HG03196 (cell line): ENCODE measurements around the gene AK5.
"Not testable (repeated sequence)": the region's sequence is repeated elsewhere in the genome, so short reads cannot be mapped to it uniquely, and the experiment has no call there.

Source experiments
- ATAC-seq: cut with Tn5 transposase; IDR thresholded peaks from one replicate; pipeline ENCODE4 v1.9.1; 2021; ENCODE audit not compliant: unreplicated experiment

The AK5 gene

DNA sequence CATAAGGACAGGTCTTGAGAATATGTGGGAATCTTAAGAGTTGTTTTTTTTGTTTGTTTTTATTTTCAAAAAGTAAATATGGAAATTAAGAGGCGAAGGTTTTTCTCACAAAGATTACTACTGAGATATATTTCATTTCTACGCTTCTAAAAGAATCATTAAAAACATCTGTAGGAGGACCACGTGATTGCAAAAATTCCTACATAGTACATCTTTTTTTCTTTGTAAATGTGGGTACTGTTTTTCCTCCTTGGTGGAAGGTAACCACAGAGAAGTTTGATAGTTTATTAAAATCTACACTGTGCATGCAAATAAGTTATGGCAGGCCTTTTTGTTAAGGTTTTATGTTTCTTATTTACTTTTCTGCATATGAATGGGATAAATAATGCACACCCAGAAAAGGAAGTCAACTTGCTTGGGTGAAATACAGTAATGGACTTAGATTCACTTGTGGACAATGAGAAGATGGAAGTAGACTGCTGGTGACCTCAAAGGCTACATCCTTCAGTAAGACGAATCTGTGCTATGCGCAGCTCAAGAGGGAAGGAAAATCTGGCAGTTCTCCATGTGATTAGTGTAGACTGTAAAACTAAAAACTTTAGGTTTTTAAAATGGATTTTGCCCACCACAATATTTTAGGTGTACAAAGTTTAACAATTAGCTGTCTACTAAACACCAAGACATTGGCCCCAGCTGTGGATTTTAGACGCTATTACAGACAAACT, 2.0 kb downstream of the AK5 start:
- ATAC-seq, result no peak

DNA sequence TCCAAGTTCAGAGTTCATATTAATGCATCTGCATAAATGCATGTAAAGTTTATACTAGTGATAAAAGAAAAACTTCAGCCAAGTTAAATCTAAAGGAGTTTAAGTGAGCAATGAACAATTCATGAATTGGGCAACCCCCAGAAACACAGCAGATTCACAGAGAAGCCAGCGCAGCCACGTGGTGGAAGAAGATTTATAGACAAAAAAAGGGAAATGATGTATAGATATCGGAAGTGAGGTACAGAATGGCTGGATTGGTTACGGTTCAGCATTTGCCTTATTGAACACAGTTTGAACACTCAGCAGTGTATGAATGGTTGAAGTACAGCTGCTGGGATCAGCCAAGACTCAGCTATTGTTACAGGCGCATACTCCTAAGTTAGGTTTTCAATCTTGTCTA, 5.7 kb downstream of the AK5 start:
- no peak for ATAC-seq

DNA sequence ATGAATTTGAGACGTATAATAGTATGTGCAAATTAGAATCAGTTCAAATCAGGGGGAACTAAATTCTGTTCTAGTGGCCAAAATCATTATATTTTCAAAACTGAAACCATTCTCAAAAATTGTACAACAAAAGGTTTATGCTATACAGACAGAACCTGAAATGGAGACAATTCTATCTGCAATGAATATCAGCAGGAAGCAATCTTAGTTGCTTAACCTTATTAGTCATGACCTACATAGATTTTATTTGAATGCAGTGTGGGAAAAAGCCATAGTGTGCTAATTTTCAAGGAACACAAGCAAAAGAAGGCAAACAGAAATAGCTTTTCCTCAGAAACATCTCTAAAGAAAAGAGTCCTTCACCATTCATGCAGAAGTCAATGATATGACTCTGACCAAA, 6.5 kb downstream of the AK5 start:
- no peak for ATAC-seq

DNA sequence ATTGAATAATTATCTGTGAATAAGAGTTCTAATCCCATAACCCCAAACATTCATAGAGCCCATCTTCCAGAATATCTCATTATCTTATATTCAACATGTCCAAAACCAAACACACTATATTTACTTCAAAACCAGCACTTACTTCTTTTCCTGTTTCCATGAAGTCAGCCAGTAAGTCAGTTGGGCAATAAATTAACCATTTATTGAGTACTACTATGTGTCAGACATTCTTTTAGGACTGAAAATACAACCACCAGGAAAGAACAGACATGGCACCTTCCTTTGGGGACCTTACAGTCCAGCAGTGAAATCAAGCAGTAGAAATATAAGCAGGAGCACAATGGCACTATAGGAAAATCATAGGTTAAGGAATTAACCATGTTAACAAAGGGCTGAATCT, 8.8 kb downstream of the AK5 start:
- no peak for ATAC-seq

DNA sequence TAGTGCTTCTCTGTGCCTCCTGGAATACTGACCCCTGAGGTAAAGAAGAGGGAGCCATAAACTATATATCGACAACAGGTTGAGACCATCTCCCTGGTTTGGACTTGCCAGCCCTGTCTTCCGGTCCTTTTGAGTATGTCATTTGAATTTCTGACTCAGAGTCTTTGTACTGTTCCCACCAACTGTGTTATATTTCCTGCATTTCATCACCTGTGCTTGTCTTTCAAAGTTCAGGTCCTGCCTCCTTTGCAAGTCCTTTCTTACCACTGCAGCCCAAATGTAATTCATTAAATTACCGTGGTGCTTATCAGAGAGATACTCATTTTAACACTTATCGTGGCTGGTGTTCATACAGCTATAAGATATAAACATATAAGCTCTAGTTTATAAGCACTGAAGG, 10.7 kb downstream of the AK5 start:
- ATAC-seq, result no peak

DNA sequence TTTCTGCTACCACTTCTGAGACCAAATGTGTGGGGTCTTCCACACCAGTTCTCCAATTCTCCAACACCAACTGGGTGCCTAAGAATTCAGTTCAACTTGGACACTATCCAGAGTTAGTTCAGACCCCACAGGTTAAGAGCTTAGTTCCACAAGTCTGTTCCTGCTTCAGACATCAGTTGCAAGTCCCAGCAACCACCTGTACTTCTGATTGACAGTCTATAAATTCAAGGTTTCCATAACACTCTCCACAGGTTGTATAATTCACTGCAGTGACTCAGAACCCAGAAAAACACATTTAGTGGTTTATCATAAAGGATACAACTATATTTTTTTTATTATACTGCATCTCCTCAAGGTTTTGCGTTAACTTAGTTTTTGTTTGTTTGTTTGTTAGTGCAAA, 18.7 kb downstream of the AK5 start:
- ATAC-seq, result no peak

DNA sequence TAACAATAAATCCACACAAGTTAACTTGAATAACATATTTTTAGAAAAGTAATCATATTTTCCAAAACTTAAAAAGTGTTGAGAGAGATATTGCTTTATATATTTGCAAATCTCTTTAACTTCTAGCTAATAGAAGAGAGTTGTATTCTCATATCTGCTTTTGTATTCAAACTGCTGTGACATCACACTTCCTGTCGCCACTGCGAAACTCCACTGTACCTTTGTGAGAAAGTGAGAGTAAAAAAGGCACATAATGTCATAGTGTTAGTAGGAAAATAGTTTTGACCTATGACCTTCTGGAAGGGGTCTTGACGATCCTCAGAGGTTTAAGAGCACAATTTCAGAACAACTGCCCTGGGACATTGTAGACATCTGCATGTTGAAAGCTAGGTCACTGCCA, 21.6 kb downstream of the AK5 start:
- ATAC-seq, result no peak

DNA sequence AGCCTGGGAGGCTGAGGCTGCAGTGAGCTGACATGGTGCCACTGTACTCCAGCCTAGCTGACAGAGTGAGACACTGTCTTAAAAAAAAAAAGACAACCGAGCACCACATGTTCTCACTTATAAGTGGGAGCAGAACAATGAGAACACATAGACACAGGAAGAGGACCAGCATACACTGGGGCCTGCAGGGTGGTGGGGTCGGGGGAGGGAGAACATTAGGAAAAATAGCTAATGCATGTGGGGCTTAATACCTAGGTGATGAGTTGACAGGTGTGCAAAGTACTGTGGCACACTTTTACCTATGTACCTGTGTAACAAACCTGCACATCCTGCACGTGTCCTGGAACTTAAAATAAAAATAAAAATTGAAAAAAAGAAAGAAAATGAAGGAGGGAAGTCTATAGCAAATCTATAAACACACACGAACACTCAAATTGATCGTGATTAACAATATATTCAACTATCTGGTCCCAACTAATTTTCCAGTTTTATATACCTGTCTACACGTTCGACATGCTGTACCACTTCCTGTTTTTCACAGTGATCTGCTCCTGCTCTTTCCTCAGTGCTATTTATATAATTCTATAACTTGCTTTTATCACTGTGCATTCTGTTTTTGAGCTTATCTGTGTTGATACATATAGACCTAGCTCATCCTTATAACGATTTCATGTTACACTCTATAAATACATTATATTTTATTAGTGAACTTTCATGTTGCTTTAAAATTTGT, 27.2 kb downstream of the AK5 start:
- ATAC-seq, result no peak

DNA sequence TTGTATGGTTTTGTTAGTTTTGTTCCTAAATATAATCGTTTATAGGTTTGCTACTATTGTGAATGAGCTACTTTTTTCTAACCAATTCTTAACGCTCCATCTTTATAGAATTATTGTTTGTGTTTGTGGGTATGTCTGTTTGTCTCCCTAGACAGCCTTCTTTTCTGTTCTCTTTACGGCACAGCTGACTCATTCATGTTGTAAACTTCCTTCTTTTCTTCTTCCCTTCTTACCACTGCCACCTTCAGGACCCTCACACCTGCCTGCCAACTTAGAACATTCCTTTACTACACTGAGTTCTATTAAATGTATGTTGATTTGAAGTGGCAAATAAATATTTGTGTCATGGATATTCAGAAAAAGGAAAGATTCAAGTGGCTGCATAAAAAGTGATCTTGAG, 29.1 kb downstream of the AK5 start:
- no peak for ATAC-seq

DNA sequence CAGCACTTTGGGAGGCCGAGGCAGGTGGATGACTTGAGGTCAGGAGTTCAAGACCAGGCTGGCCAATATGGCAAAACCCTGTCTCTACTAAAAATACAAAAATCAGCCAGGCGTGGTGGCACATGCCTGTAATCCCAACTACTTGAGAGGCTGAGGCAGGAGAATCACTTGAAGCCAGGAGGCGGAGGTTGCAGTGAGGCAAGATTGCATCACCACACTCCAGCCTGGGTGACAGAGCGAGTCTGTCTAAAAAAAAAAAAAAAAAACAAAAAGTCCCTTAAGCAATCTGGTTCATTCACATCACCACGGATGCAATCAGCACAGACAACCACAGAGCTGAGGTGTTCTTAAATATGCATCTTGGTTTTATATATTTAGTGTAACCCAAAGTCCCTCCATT, 30.5 kb downstream of the AK5 start:
- not testable (repeated sequence) for ATAC-seq

DNA sequence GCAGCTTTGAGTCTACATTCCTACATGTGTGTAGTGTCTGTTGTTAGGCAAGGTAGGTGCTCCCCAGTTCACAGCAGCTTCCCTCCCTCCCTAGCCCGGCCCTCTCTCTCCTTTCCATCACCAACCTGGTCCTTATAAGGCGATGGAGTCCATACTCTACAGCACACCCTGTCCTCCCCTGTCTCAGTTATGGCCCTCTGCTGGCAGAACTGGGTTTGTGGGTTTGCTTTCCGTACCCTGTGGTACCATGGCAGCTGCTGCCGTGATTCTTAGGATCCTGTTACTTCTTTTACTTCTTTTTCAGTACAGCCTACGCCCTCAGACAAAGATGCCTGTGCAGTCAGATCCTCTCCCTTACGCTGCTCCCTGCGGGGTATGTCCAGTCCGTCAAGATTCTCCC, 31.7 kb downstream of the AK5 start:
- ATAC-seq, result no peak

DNA sequence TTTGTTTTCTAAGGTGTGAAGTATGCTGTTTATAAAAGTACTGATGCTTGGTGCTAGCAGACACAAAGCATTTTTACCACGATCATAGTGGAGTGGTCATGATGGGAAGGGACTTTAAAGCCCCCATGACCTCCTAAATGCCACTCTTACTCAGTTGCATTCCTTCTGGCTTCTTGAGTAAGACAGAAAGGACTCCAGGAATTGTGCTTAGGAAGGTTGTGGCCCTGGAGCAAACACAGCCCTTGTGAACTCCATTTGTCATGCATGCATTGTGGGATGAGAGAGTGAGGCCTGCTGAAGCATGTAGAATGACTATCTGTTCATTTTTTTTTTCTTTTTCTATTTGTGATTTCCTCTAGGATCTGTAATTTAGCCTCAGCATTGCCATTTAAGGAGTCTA, 34.2 kb downstream of the AK5 start:
- no peak for ATAC-seq

DNA sequence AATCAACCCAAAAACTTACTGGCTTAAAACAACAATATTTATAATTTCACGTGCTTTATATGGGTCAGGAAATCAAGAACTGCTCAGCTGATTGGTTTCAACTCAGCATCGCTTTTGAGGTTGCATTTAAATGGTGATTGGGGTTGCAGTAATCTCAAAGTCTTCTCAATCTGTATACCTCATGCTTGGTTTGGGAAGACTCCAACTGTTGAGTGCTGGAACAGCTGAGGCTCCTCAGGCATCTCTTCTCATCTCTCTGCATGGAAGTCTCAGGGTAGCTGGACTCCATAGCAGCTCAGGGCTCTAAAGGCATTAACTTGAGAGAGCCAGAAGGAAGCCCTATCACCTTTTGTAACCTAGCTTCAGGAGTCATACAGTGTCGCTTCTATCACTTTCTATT, 35.1 kb downstream of the AK5 start:
- ATAC-seq, result no peak

DNA sequence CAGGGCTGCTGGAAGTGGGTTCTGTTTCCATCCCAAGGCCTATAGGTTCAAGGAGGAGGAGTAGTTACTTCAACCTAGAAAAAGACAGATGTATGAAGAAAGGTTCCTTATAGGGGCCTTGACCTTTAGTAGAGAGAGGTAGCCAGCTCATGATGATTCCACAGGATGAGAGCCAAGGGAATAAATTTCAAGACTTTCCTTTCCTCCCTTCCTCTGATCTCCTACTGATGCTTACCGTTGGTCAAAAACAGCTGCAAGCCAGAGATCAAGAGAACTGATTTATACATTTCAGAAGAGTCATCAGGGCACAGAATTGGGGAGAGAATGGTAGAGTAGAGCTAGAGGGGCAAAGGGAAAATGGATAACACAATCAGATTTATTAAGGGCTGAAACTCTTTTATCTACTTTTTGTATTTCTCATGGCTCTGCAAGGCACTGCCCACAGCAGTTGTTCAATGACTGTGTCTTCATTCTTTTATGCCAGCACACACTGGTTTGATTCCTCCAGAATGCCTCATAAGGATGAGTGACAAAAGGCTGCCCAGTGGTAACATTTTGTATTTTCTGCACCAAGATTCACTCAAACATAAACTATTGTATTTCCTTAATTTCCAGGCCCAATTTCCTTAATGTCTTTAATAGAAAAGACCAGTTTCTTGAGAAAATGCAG, 37.4 kb downstream of the AK5 start:
- ATAC-seq, result no peak

DNA sequence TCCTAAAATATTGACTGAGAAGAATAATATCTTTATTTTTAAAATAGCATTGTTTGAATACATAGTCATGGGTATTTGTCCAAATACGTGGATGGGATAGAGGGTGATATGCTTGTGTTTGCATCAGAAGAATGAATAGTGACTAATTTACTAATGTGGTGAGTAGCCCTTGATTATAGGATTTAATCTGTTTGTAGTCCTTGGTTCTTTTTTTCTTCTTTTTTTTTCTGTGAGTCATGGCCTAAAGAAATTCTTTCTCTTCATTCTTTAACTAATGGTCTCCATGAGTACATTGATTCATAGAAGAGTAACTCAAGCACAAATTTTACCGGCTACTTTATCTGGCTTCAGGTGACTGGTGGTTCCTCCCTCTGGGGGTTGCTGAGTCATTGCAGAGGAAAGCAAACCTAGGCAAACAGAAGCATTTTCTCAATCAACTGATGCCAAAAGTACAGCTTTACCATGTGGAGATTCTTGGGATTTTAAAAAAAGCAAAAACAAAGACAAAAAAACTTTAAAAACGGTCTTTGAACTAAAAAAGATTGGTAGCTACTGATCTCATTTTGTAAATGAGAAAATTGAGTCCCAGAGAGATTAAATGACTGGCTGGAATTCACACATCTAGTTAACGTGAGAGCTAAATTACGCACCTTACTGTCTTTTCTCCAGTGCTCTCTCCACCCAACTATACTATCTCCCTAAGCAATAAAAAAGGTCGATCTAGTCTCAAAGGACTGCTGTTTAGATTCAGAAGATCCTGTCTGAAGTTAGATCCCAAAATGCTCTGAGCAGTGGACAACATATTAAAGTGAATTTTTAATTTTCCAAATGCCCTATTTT, 40.5 kb downstream of the AK5 start:
- ATAC-seq, result no peak

DNA sequence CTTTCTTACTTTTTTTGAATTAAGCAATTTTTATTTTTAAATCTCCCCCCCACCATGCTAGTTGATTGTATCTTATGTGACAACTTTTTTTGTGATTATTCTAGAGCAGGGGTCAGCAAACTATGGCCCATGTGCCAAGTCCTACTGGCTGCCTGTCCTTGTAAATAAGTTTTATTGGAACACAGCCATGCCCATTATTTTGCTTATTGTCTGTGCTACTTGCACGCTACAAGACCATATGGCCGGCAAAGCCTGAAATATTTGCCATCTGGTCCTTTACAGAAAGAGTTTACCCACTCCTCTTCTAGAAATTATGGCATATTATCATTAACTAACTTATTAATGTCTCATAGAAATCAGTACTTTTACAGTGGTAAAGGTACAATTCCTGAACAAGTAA, 51.7 kb downstream of the AK5 start:
- ATAC-seq, result no peak

DNA sequence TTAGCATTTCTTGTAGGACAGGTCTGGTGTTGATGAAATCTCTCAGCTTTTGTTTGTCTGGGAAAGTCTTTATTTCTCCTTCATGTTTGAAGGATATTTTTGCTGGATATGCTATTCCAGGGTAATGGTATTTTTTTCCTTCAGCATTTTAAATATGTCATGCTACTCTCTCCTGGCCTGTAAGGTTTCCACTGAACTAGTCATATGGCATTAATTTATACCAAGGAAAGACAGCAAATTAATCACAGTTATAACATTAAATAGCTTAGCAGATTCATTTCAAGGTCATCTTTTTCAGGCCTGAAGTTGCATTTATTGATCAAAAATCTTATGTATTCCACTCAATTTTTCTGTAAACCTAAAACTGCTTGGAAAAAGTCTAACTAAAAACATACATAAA, 54.9 kb downstream of the AK5 start:
- ATAC-seq, result no peak

DNA sequence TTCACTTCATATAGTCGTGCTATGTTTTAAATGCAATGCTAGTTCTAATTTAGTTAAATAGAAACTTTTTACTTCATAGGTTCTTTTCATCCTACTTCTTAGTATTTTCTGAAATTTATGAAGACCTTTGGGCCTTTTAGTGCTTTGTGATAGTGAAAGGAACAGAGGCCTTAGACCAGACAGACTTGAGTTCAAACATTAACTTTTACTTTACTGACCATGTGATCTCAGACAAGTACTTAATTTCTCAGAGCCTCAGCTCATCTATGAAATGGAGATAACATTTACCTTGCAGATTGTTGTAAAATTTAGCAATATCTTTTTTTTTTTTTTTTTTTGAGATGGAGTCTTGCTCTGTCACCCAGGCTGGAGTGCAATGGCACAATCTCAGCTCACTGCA, 57.5 kb downstream of the AK5 start:
- ATAC-seq, result no peak

DNA sequence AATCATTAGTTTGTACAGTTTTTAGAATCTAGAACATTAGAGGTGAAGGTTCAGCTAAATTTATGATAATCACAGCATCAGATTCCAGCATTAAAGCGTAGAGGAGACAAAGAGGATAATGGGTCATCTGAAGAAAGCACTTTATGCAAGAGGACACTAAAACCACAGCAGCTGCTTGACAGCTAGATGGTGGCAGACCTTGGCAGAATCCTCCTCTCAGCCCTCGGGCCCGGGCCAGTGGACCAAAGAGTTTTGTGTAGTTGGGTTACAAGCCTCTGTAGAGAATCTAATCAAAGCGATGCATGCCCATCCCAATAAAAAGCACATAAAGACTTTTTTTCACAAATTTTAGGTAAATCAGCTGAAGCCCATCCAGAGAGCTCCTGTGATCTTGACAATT, 59.4 kb downstream of the AK5 start:
- no peak for ATAC-seq

DNA sequence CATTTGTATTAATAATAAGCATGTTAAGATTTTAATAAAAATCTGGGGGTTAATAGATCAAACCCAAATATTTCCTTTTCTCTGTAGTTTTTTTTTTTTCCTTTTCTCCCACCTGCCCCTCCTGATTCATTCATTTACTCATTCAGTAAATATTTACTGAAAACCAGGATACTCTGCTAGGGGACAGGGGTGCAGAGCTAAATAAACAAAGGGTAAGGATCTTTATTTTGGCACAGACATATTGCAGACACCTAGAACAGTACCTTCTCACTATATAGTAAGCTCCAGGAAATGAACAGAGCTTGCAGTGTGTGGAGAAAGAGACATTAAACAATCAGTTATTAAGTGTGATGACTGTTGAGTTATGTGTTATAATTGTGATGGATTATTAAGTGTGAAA, 60.9 kb downstream of the AK5 start:
- ATAC-seq, result no peak

DNA sequence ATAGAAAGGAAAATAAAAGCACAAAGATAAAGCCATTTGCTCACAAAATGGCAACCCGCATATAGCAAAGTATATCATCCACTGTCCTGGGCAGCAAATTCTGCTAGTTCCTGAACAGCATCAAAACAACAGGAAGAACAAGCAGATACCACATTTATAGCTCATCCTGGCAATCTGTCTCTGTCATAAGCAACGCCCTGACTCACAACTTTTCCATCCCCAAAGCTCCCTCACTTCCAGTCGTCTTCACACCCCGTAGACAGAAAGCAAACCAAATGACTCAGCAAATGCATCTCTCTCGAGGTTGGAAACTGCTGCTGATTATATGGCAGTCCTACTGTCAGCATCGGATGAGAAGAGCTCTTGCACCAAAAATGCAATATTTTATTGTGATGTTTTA, 65.8 kb downstream of the AK5 start:
- no peak for ATAC-seq
